ENCODE data around the gene BTD.

- TF ChIP-seq TCF12 (IDR thresholded peaks at IDR 0.05; ENCODE audit: low read depth) = no peak
- no peak for TF ChIP-seq TAF1 (IDR thresholded peaks at IDR 0.05; ENCODE audit: low read depth)
- no peak for TF ChIP-seq REST (IDR thresholded peaks at IDR 0.05; ENCODE audit: low read depth)
- TF ChIP-seq MAX (IDR thresholded peaks at IDR 0.05) = no peak
- no peak for TF ChIP-seq EP300 (IDR thresholded peaks at IDR 0.05; ENCODE audit: borderline replicate concordance)
- TF ChIP-seq CREB1 (IDR thresholded peaks at IDR 0.05; ENCODE audit: low read depth) = no peak
- TF ChIP-seq RAD21 (IDR thresholded peaks at IDR 0.05; ENCODE audit: low read depth) = no peak
- no peak for TF ChIP-seq YY1 (IDR thresholded peaks at IDR 0.05; ENCODE audit: low read depth)
- TF ChIP-seq CEBPB (IDR thresholded peaks at IDR 0.05) = no peak
- TF ChIP-seq TEAD4 (IDR thresholded peaks at IDR 0.05) = no peak
- no peak for TF ChIP-seq ZBTB7A (IDR thresholded peaks at IDR 0.05; ENCODE audit: low read depth)
- TF ChIP-seq USF1 (IDR thresholded peaks at IDR 0.05) = no peak
- TF ChIP-seq FOXM1 (IDR thresholded peaks at IDR 0.05; ENCODE audit: borderline replicate concordance, low read depth) = no peak
Observed at GRCh38 chr3:15685927-15686326, 84.4 kb downstream of the BTD start.

Data from Ishikawa (cell line).